ENCODE data around the gene MAG.

GRCh38 chr19:35268536-35269437 is 23.2 kb upstream of the MAG start, which contains the start of gene USF2:
- TF ChIP-seq CTCF (IDR thresholded peaks at IDR 0.05), result no peak
- no peak for TF ChIP-seq POLR2A (IDR thresholded peaks at IDR 0.05)
